IMR-90 (cell line): ENCODE measurements around the gene ZNF669. TPM values are rescaled to one million over a fixed set of nuclear protein-coding genes. Genes with fewer than 3 reads are reported as not detected.
A peak's percentile ranks its signal among the peaks of the same experiment; 100 is the strongest.

Experiments used
- ATAC-seq: fragments of 200-7000 bp; cut with Tn5 transposase; 2 replicates; pipeline ENCODE4 v1.9.1; 2020; ENCODE audit warnings: low read depth, mild to moderate bottlenecking, moderate library complexity
- BruUV-seq: library from RNA; stranded (reverse); fragments of 400-500 nt; replicated peaks from 2 replicates; lab custom pipeline; 2021; lab: Mats Ljungman, UMichigan
- CTCF ChIA-PET: fragments of 300-600 bp; formaldehyde crosslinking; extraction: SDS; loops from one replicate; lab custom pipeline; 2021; ENCODE audit warnings: antibody characterized with exemption; lab: Yijun Ruan, JAX
- POLR2A ChIA-PET: fragments of 300-600 bp; sonication (Branson Sonifier 250); formaldehyde crosslinking; loops from one replicate; lab custom pipeline; 2022; ENCODE audit warnings: antibody characterized with exemption; ENCODE audit not compliant: unreplicated experiment; lab: Charles Lee
- DNase-seq: peaks from one replicate; pipeline ENCODE4 v3.0.0; 2013
- H2AFZ ChIP-seq: replicated peaks from 2 replicates; pipeline ENCODE3; 2013; ENCODE audit warnings: low read length, mild to moderate bottlenecking; ENCODE audit not compliant: poor library complexity
- H2AK5ac ChIP-seq: 2 replicates; pipeline ENCODE4 v1.6.1; 2013; ENCODE audit warnings: low read depth, low read length, inconsistent platforms
- H2AK9ac ChIP-seq: replicated peaks from 2 replicates; pipeline ENCODE3; 2013; ENCODE audit warnings: mild to moderate bottlenecking, low read depth, low read length, moderate library complexity; ENCODE audit not compliant: poor library complexity
- H2BK120ac ChIP-seq: 2 replicates; pipeline ENCODE4 v1.6.1; 2013; ENCODE audit warnings: low read depth, low read length, inconsistent platforms
- H2BK15ac ChIP-seq: 3 replicates; pipeline ENCODE4 v1.6.1; 2013; ENCODE audit warnings: low read depth, low read length, inconsistent platforms
- H2BK20ac ChIP-seq: 2 replicates; pipeline ENCODE4 v1.6.1; 2013; ENCODE audit warnings: low read depth, mild to moderate bottlenecking, inconsistent platforms, low read length, moderate library complexity
- H2BK5ac ChIP-seq: 2 replicates; pipeline ENCODE4 v1.6.1; 2013; ENCODE audit warnings: mild to moderate bottlenecking, low read depth, low read length, inconsistent platforms; ENCODE audit not compliant: poor library complexity, severe bottlenecking
- H3K14ac ChIP-seq: replicated peaks from 2 replicates; pipeline ENCODE4 v1.6.1; 2013; ENCODE audit warnings: low read depth, low read length, inconsistent platforms
- H3K18ac ChIP-seq: 2 replicates; pipeline ENCODE4 v1.6.1; 2013; ENCODE audit warnings: low read depth, low read length, control low read depth
- H3K23ac ChIP-seq: 2 replicates; pipeline ENCODE4 v1.6.1; 2013; ENCODE audit warnings: low read depth, low read length, inconsistent platforms
- H3K27ac ChIP-seq: 2 replicates; pipeline ENCODE4 v1.5.1; 2013; ENCODE audit warnings: mild to moderate bottlenecking, control low read depth, low read length; ENCODE audit not compliant: insufficient read depth
- H3K27me3 ChIP-seq: 2 replicates; pipeline ENCODE4 v1.6.1; 2013; ENCODE audit warnings: low read length; ENCODE audit not compliant: control insufficient read depth, insufficient read depth
- H3K36me3 ChIP-seq: 2 replicates; pipeline ENCODE4 v1.6.1; 2013; ENCODE audit warnings: low read length, mixed read lengths; ENCODE audit not compliant: control insufficient read depth, insufficient read depth
- H3K4ac ChIP-seq: 2 replicates; pipeline ENCODE4 v1.6.1; 2013; ENCODE audit warnings: low read depth, low read length, inconsistent platforms
- H3K4me1 ChIP-seq: 2 replicates; pipeline ENCODE4 v1.6.1; 2013; ENCODE audit warnings: low read length, mixed read lengths; ENCODE audit not compliant: control insufficient read depth, insufficient read depth
- H3K4me2 ChIP-seq: 2 replicates; pipeline ENCODE4 v1.6.1; 2013; ENCODE audit warnings: low read depth, mild to moderate bottlenecking, control low read depth, low read length, moderate library complexity
- H3K4me3 ChIP-seq: 2 replicates; pipeline ENCODE4 v1.5.1; 2013; ENCODE audit warnings: low read depth, mild to moderate bottlenecking, control low read depth, low read length, moderate library complexity; ENCODE audit not compliant: insufficient read depth
- H3K56ac ChIP-seq: 2 replicates; pipeline ENCODE4 v1.6.1; 2013; ENCODE audit warnings: low read length, inconsistent platforms; ENCODE audit not compliant: insufficient read depth; ENCODE audit errors: extremely low read depth
- H3K79me1 ChIP-seq, 2 experiments: 2 replicates each; pipeline ENCODE4 v1.6.1; 2013; ENCODE audit warnings: low read length in 2 of 2, inconsistent platforms in 1 of 2, low read depth in 1 of 2
- H3K9ac ChIP-seq: 2 replicates; pipeline ENCODE4 v1.6.1; 2013; ENCODE audit warnings: low read depth, low read length, control low read depth
- H3K9me1 ChIP-seq: 2 replicates; pipeline ENCODE4 v1.6.1; 2013; ENCODE audit warnings: low read length, inconsistent platforms; ENCODE audit not compliant: insufficient read depth
- H3K9me3 ChIP-seq: 2 replicates; pipeline ENCODE4 v1.6.1; 2013; ENCODE audit warnings: low read length; ENCODE audit not compliant: control insufficient read depth, insufficient read depth
- H4K20me1 ChIP-seq: 2 replicates; pipeline ENCODE4 v1.6.1; 2013; ENCODE audit warnings: low read length, inconsistent platforms; ENCODE audit not compliant: insufficient read depth
- H4K5ac ChIP-seq: 2 replicates; pipeline ENCODE4 v1.6.1; 2013; ENCODE audit warnings: mild to moderate bottlenecking, low read depth, low read length, control low read depth
- H4K8ac ChIP-seq, 2 experiments: 2 replicates each; pipeline ENCODE4 v1.6.1; 2013; ENCODE audit warnings: low read depth in 2 of 2, low read length in 2 of 2, control low read depth in 1 of 2, inconsistent platforms in 1 of 2
- H4K91ac ChIP-seq: 2 replicates; pipeline ENCODE4 v1.6.1; 2013; ENCODE audit warnings: low read depth, low read length, inconsistent platforms; ENCODE audit not compliant: insufficient read depth
- BHLHE40 ChIP-seq: fragments of 150-350 bp; IDR thresholded peaks from 2 replicates; pipeline ENCODE4 v1.6.1; 2016; ENCODE audit warnings: mild to moderate bottlenecking, low read depth, low read length
- CEBPB ChIP-seq: IDR thresholded peaks from 2 replicates; pipeline ENCODE4 v1.6.1; 2012; ENCODE audit warnings: low read depth, low read length, improper control_type of control experiment
- CHD1 ChIP-seq: IDR thresholded peaks from 2 replicates; pipeline ENCODE4 v1.6.1; 2012; ENCODE audit warnings: low read depth, low read length, improper control_type of control experiment
- CTCF ChIP-seq: conservative IDR thresholded peaks from 2 replicates; pipeline ENCODE4 v1.5.1; 2012; ENCODE audit warnings: mild to moderate bottlenecking, low read depth, low read length, improper control_type of control experiment
- ELK1 ChIP-seq: fragments of 150-350 bp; IDR thresholded peaks from 2 replicates; pipeline ENCODE4 v1.6.1; 2016; ENCODE audit warnings: low read depth, mild to moderate bottlenecking, low read length, moderate library complexity, borderline replicate concordance
- FOS ChIP-seq: fragments of 150-350 bp; IDR thresholded peaks from 2 replicates; pipeline ENCODE4 v1.6.1; 2016; ENCODE audit warnings: low read depth, low read length
- MAFK ChIP-seq: IDR thresholded peaks from 2 replicates; pipeline ENCODE4 v1.6.1; 2012; ENCODE audit warnings: low read depth, low read length, improper control_type of control experiment
- MAZ ChIP-seq: IDR thresholded peaks from 2 replicates; pipeline ENCODE4 v1.6.1; 2012; ENCODE audit warnings: low read depth, mild to moderate bottlenecking, low read length, improper control_type of control experiment, moderate library complexity, borderline replicate concordance
- MXI1 ChIP-seq: IDR thresholded peaks from 2 replicates; pipeline ENCODE4 v1.6.1; 2012; ENCODE audit warnings: low read depth, mild to moderate bottlenecking, low read length, moderate library complexity, borderline replicate concordance
- NFE2L2 ChIP-seq: fragments of 150-350 bp; IDR thresholded peaks from 2 replicates; pipeline ENCODE4 v1.6.1; 2016; ENCODE audit warnings: low read depth, mild to moderate bottlenecking, low read length
- POLR2A ChIP-seq: IDR thresholded peaks from 2 replicates; pipeline ENCODE4 v1.6.1; 2012; ENCODE audit warnings: mild to moderate bottlenecking, low read depth, low read length
- RAD21 ChIP-seq: IDR thresholded peaks from 2 replicates; pipeline ENCODE4 v1.6.1; 2012; ENCODE audit warnings: low read length, improper control_type of control experiment
- RCOR1 ChIP-seq: IDR thresholded peaks from 2 replicates; pipeline ENCODE4 v1.6.1; 2012; ENCODE audit warnings: mild to moderate bottlenecking, low read length, improper control_type of control experiment; ENCODE audit not compliant: insufficient replicate concordance
- RFX5 ChIP-seq: IDR thresholded peaks from 2 replicates; pipeline ENCODE4 v1.8.0; 2012; ENCODE audit warnings: low read depth, mild to moderate bottlenecking, low read length, moderate library complexity
- SMC3 ChIP-seq: fragments of 150-350 bp; IDR thresholded peaks from 2 replicates; pipeline ENCODE4 v1.6.1; 2016; ENCODE audit warnings: low read depth, mild to moderate bottlenecking, antibody characterized with exemption, low read length, moderate library complexity
- USF2 ChIP-seq: fragments of 150-350 bp; IDR thresholded peaks from 2 replicates; pipeline ENCODE4 v1.6.1; 2017; ENCODE audit warnings: mild to moderate bottlenecking, antibody characterized with exemption, low read length, low read depth
- WGBS, 2 experiments: methylation state at CpG; one replicate each; pipeline versions ENCODE4 v1.1.5 to v1.1.7; 2013; ENCODE audit warnings: missing lambda C conversion rate in 2 of 2; ENCODE audit not compliant: insufficient read length in 1 of 2; ENCODE audit errors: extremely low coverage in 2 of 2; 5-methylcytosine and 5-hydroxymethylcytosine counted together
- dilution Hi-C: fragments of 300-500 bp; cut with HindIII; formaldehyde crosslinking; loops from one replicate; pipeline ENCODE4 v1.14.3; 2018; ENCODE audit warnings: low sequenced_read_pairs; ENCODE audit not compliant: unreplicated experiment
- in situ Hi-C: fragments of 300-500 bp; cut with MboI; formaldehyde crosslinking; loops from 3 replicates; pipeline ENCODE4 v1.14.3; 2019; ENCODE audit warnings: low sequenced_read_pairs, inconsistent platforms, mixed read lengths
- intact Hi-C: fragments of 100-400 bp; cut with micrococcal nuclease; formaldehyde crosslinking; loops from 2 replicates; pipeline ENCODE4 v1.10.0; 2022
- polyA plus RNA-seq, 3 experiments: library from polyadenylated mRNA; depleted of rRNA; stranded (reverse); fragments of >200 nt; gene quantifications; 2 replicates each; pipeline ENCODE4 v1.2.3, GENCODE V29; 2012; ENCODE audit warnings: low replicate concordance in 1 of 3
- total RNA-seq: library from RNA; depleted of rRNA; stranded (reverse); fragments of >200 nt; gene quantifications from 2 replicates; pipeline ENCODE4 v1.2.3, GENCODE V29; 2012

The ZNF669 gene
- total and polyA plus RNA-seq, 2 of the 4 experiments (the other 2 are of a cell fraction), result 3.8 to 10.8 TPM

- ChIA-PET POLR2A (no interaction called here), CTCF (no interaction called here)
- H3K79me1 ChIP-seq, result peaks cover 0 to 7% of the 10 kb centered on the region in 2 experiments; a peak in 1 of 4 replicates
- 58% methylated on average over 6 of the region's 9 CpGs; no CpG with 5 or more reads in 1 of the 2 experiments for WGBS, 2 experiments
- H3K27me3 ChIP-seq, result no peaks in the 10 kb centered on the region
- H3K36me3 ChIP-seq, result no peaks in the 10 kb centered on the region
- ATAC-seq (no peak), DNase-seq (no peak)
- no peak overlapping the region for H3K18ac ChIP-seq
- no peak overlapping the region for H3K9ac ChIP-seq
- H3K9me3 ChIP-seq, result no peaks in the 10 kb centered on the region
- H3K23ac ChIP-seq, result no peak overlapping the region
- TF ChIP-seq CEBPB (no peak), FOS (no peak), MAFK (no peak), POLR2A (no peak), MXI1 (no peak), RFX5 (no peak), BHLHE40 (no peak), MAZ (no peak), NFE2L2 (no peak), RCOR1 (no peak), CHD1 (no peak), RAD21 (no peak), ELK1 (no peak), CTCF (no peak), USF2 (no peak), SMC3 (no peak)
- no peaks in the 10 kb centered on the region; the same call in 1 of the 2 replicates for H4K20me1 ChIP-seq
- H4K8ac ChIP-seq, result peak overlapping the region; percentile 82 to 94; a peak in 2 of 4 replicates
- no peak overlapping the region for H3K4me3 ChIP-seq
- no peak overlapping the region for H3K4ac ChIP-seq
- intact Hi-C loops (no loop called here), dilution Hi-C loops (no loop called here), in situ Hi-C loops (no loop called here)
- no peak overlapping the region for H2BK5ac ChIP-seq
- no peak overlapping the region for H3K27ac ChIP-seq
- no peak overlapping the region; the same call in 1 of the 2 replicates for H3K4me2 ChIP-seq
- H4K5ac ChIP-seq, result no peak overlapping the region
- H2BK15ac ChIP-seq, result no peak overlapping the region
- H3K56ac ChIP-seq, result no peak overlapping the region
- H3K4me1 ChIP-seq, result no peaks in the 10 kb centered on the region; the same call in 1 of the 2 replicates
- H2AK5ac ChIP-seq, result no peak overlapping the region
- BruUV-seq, result no TSS peak
- H2AFZ ChIP-seq, result peak overlapping the region; percentile 100
- H2BK20ac ChIP-seq, result no peak overlapping the region
- no peak overlapping the region for H2BK120ac ChIP-seq
- no peaks in the 10 kb centered on the region; the same call in 1 of the 2 replicates for H3K9me1 ChIP-seq
- H3K14ac ChIP-seq, result no peak overlapping the region
- H2AK9ac ChIP-seq, result peak overlapping the region; percentile 22
- H4K91ac ChIP-seq, result no peak overlapping the region
Observed at GRCh38 chr1:247112479-247112781, 8.3 kb upstream of the ZNF669 start.
